Neural progenitor cell (in vitro differentiated cells): ENCODE results near the gene ANKS1B. TPM values are rescaled to one million over a fixed set of nuclear protein-coding genes. Genes with fewer than 3 reads are reported as not detected.

Source experiments
- DNase-seq: peaks from one replicate; pipeline ENCODE4 v3.0.0-alpha.2; 2016; ENCODE audit warnings: low spot score
- H2AFZ ChIP-seq: fragments of 200-600 bp; sonication (generic); replicated peaks from 2 replicates; pipeline ENCODE4 v1.6.1; 2016; ENCODE audit warnings: antibody characterized with exemption
- H3F3A ChIP-seq: fragments of 200-600 bp; sonication (generic); 2 replicates; pipeline ENCODE4 v1.6.1; 2016; ENCODE audit warnings: antibody characterized with exemption, low read depth
- H3K27ac ChIP-seq: fragments of 200-600 bp; sonication (generic); 2 replicates; pipeline ENCODE4 v1.5.1; 2016; ENCODE audit warnings: mild to moderate bottlenecking
- H3K27me3 ChIP-seq: fragments of 200-600 bp; sonication (generic); 2 replicates; pipeline ENCODE4 v1.6.1; 2016; ENCODE audit warnings: mild to moderate bottlenecking, moderate library complexity
- H3K36me3 ChIP-seq: fragments of 200-600 bp; sonication (generic); 2 replicates; pipeline ENCODE4 v1.5.1; 2016
- H3K4me1 ChIP-seq: fragments of 200-600 bp; sonication (generic); 2 replicates; pipeline ENCODE4 v1.6.1; 2016; ENCODE audit warnings: mixed run types
- H3K4me2 ChIP-seq: fragments of 200-600 bp; sonication (generic); 2 replicates; pipeline ENCODE4 v1.6.1; 2016
- H3K4me3 ChIP-seq: fragments of 200-600 bp; sonication (generic); 2 replicates; pipeline ENCODE4 v1.5.1; 2016
- H3K79me2 ChIP-seq: fragments of 200-600 bp; sonication (generic); 2 replicates; pipeline ENCODE4 v1.6.1; 2016; ENCODE audit warnings: low read depth
- H3K9ac ChIP-seq: fragments of 200-600 bp; sonication (generic); 2 replicates; pipeline ENCODE4 v1.6.1; 2016
- H3K9me3 ChIP-seq: fragments of 200-600 bp; sonication (generic); 2 replicates; pipeline ENCODE4 v1.5.1; 2016; ENCODE audit warnings: low read depth
- H4K20me1 ChIP-seq: fragments of 200-600 bp; sonication (generic); 2 replicates; pipeline ENCODE4 v1.6.1; 2016; ENCODE audit warnings: low read depth
- H3K27ac Mint-ChIP-seq: 3 replicates; pipeline ENCODE4 v1.8.0; 2021; ENCODE audit warnings: mixed read lengths
- H3K27me3 Mint-ChIP-seq: 2 replicates; pipeline ENCODE4 v1.8.0; 2022; ENCODE audit warnings: low read depth, mild to moderate bottlenecking, inconsistent platforms, moderate library complexity, mixed read lengths; ENCODE audit not compliant: insufficient read depth
- H3K36me3 Mint-ChIP-seq: 3 replicates; pipeline ENCODE4 v1.8.0; 2021; ENCODE audit warnings: mixed read lengths
- H3K4me1 Mint-ChIP-seq: 3 replicates; pipeline ENCODE4 v1.8.0; 2021; ENCODE audit warnings: mixed read lengths
- H3K4me3 Mint-ChIP-seq: 3 replicates; pipeline ENCODE4 v1.8.0; 2021; ENCODE audit warnings: mild to moderate bottlenecking, moderate library complexity, mixed read lengths
- H3K9me3 Mint-ChIP-seq: 3 replicates; pipeline ENCODE4 v1.8.0; 2020; ENCODE audit warnings: mixed read lengths
- CTCF ChIP-seq: fragments of 200-600 bp; sonication (generic); IDR thresholded peaks from 2 replicates; pipeline ENCODE4 v1.5.1; 2017; ENCODE audit warnings: antibody characterized with exemption, mild to moderate bottlenecking
- EZH2 ChIP-seq: fragments of 200-600 bp; sonication (generic); IDR thresholded peaks from 2 replicates; pipeline ENCODE4 v1.6.1; 2017; ENCODE audit warnings: antibody characterized with exemption, mild to moderate bottlenecking, moderate library complexity
- EZH2phosphoT487 ChIP-seq: fragments of 200-600 bp; sonication (generic); IDR thresholded peaks from 2 replicates; pipeline ENCODE4 v1.6.1; 2017; ENCODE audit warnings: antibody characterized with exemption
- total RNA-seq: library from RNA; depleted of rRNA; stranded (reverse); fragments of >200 nt; gene quantifications from 2 replicates; pipeline ENCODE4 v1.2.3, GENCODE V29; 2015; ENCODE audit warnings: low replicate concordance

The ANKS1B gene
- total RNA-seq, 1 donor from 2014 or later = 7.9 TPM

DNA sequence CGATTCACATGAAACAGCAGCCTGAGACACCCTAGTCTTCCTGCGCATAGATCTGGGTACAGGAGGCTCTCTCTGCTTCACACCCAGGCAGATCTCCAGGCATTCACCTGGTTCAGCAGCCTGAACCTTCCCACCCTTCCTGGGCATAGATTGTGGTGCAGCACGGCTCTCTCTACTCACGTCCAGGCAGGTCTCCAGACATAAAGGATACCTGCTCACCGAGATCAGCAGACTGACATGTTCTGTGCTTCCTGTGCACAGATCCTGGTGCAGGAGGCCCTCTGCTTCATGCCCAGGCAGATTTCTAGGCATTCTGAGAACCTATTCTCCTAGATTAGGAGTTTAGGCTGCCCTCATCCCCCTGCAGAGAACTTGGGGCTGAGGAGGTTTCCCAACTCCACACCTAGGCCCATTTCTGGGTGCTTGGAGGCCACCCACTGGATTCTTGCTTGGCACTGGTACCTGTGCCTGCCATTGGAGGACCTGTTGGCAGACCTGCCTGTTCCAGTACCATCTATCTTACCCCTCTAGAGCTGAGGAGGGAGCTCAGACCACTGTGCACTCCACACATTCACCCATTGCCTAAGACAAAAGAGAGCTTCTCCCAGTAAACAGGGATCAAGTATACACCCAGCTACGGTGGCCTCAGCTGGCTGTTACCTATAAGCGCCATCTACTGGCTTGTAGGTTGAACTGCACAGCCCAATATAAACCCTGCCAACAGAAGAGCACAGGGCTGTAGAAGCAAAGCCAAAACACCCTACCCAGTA lies 365.2 kb downstream of the ANKS1B start:
- Histone ChIP-seq H3K4me3 (no peak overlapping the region), H3K4me2 (no peak overlapping the region), H3K9ac (no peak overlapping the region), H2AFZ (peak overlapping the region; percentile 85), H3K27me3 (no peaks in the 10 kb centered on the region), H3F3A (no peaks in the 10 kb centered on the region), H3K9me3 (no peaks in the 10 kb centered on the region), H3K27ac (no peak overlapping the region), H3K4me1 (no peaks in the 10 kb centered on the region), H4K20me1 (no peaks in the 10 kb centered on the region), H3K79me2 (no peaks in the 10 kb centered on the region), H3K36me3 (no peaks in the 10 kb centered on the region)
- TF ChIP-seq EZH2 (no peak), CTCF (peak; percentile 92)
- Mint-ChIP-seq H3K27ac (no peak overlapping the region), H3K4me3 (no peak overlapping the region), H3K9me3 (peaks cover 34% of the 10 kb centered on the region), H3K4me1 (no peaks in the 10 kb centered on the region), H3K36me3 (no peaks in the 10 kb centered on the region), H3K27me3 (no peaks in the 10 kb centered on the region)
- DNase-seq = peak; percentile 70

- Histone ChIP-seq H3K4me2 (no peak overlapping the region), H2AFZ (no peak overlapping the region), H3K27me3 (no peaks in the 10 kb centered on the region), H3K79me2 (no peaks in the 10 kb centered on the region), H3K27ac (no peak overlapping the region), H3F3A (no peaks in the 10 kb centered on the region), H4K20me1 (no peaks in the 10 kb centered on the region), H3K4me1 (no peaks in the 10 kb centered on the region), H3K9ac (no peak overlapping the region), H3K36me3 (no peaks in the 10 kb centered on the region), H3K9me3 (no peaks in the 10 kb centered on the region), H3K4me3 (no peak overlapping the region)
- H3K27me3 Mint-ChIP-seq = no peaks in the 10 kb centered on the region
- no peak overlapping the region for H3K27ac Mint-ChIP-seq
- TF ChIP-seq EZH2phosphoT487 (no peak), CTCF (no peak), EZH2 (no peak)
- H3K36me3 Mint-ChIP-seq = no peaks in the 10 kb centered on the region
- H3K9me3 Mint-ChIP-seq = peaks cover 34% of the 10 kb centered on the region
- H3K4me1 Mint-ChIP-seq = no peaks in the 10 kb centered on the region
- H3K4me3 Mint-ChIP-seq = no peak overlapping the region
- DNase-seq = no peak
These were observed 366.1 kb downstream of the ANKS1B start for GRCh38 chr12:99618657-99619056.

- Mint-ChIP-seq H3K36me3 (no peaks in the 10 kb centered on the region), H3K27me3 (no peaks in the 10 kb centered on the region), H3K4me1 (no peaks in the 10 kb centered on the region), H3K4me3 (no peak overlapping the region), H3K9me3 (no peaks in the 10 kb centered on the region), H3K27ac (no peak overlapping the region)
- Histone ChIP-seq H3K4me2 (no peak overlapping the region), H3K27me3 (no peaks in the 10 kb centered on the region), H3K36me3 (no peaks in the 10 kb centered on the region), H3K9ac (no peak overlapping the region), H2AFZ (no peak overlapping the region), H3K4me3 (no peak overlapping the region), H3F3A (no peaks in the 10 kb centered on the region), H3K4me1 (no peaks in the 10 kb centered on the region), H3K27ac (no peak overlapping the region), H3K9me3 (no peaks in the 10 kb centered on the region), H4K20me1 (no peaks in the 10 kb centered on the region), H3K79me2 (no peaks in the 10 kb centered on the region)
- no peak for DNase-seq
- TF ChIP-seq EZH2 (no peak), EZH2phosphoT487 (no peak), CTCF (no peak)
These were observed 373.1 kb downstream of the ANKS1B start for GRCh38 chr12:99611599-99611998.
